Stimulated activated CD4-positive, alpha-beta T cell treated with anti-CD3 and anti-CD28 coated beads, Interleukin-12 subunit alpha, Interleukin-12 subunit beta, amount 100 ng/mL, for 48 hours (primary cell): ENCODE measurements around the gene MSL1.

Source experiments
- DNase-seq, 3 donors: peaks; one replicate each; pipeline ENCODE4 v3.0.0-alpha.2; 2020; ENCODE audit warnings: low read depth in 2 of 3, low spot score in 1 of 3

MSL1 gene

DNA sequence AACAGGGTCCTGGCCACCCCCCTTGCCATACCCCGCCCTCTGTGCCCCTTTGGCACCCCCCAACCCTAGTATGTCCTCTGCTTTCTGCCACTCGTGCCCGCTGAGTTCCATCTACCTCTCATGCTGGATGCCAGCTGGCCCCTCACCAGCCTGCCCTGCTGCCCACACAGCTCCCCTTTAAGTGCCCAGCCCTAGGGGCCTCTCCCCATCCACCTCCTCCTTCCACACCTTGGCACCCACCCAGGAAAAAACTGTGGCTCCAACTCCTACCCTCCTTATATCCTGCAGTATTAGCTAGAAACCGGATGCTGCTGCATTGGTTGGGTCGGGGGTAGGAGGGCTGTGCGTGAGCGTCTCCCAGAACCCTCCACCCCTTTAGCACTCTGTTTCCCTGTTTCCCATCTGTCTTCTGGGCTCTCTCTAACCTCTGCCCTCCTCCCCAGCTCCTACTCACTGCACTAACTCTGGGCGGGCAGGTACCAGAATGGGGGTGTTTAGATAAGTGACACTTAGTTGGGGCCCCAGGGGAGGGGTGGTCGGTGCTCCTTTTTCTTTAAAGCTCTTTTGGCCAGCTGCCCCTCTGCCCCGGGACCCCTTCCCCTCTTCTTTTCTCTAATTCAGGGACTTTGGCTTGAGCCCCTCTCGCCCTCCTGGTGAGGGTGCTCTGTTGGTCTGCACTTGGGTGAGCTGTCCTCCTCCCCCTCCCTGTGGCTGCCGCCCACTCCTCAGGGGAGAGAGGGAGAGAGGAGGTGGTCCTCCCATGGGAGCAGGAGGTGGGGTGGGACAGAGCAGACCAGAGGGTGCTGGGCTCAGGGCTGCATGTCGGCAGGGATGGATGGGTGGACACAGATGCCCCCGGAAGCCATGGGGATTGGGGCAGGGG lies 31.3 kb upstream of the MSL1 start:
- no peak for DNase-seq

DNA sequence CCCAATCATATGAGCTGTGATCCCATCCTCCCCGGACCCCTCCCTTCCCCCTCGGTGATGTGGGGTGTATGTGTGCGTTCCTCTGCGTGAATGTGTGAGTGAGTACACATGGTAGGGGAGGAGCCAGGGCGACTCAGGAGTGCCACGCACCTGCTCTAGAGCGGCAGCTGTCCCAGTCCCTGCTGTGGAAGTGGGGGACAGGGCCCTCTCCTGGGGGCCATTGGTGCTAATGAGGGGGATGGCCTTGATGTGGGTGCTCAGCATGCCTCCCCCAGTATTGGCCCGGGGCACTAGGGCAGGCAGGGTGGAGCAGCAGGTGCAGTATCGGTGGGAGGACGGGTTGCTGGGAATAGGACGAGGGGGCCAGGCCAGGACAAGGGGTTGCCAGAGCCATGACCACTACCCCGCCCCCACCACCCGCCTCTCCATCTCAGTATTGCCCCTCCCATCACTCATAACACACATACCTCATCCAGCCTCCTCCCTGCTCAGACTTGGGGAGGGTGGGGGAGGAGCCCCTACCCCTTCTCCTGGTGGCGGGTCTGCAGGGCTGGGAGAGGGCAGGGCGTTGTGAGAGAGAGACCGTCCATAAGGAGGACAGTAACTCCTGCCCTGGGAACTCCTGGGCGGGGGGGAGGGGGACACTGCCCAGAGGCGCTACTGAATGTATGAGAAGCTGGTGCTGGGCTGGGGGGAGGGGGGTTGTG lies 29.9 kb upstream of the MSL1 start:
- DNase-seq = no peak

DNA sequence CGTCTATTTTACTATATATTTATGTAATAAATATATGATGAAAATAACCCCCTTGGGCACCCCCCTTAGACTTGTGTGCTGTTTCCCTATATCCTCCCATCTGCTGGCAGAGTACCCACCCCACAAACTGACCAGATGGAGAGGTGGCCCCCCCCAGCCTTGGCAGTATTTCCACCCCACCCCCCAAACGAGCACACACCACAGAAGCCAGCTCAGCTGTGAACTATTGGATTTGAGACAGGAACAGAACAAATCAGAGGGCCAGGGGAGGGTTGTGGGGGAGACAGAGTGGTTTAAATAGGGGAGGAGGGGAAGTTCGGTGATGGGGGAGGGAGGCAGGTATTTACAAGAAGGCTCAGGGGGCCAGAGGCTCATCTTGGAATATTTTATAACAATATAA lies 29.2 kb upstream of the MSL1 start:
- DNase-seq = no peak

DNA sequence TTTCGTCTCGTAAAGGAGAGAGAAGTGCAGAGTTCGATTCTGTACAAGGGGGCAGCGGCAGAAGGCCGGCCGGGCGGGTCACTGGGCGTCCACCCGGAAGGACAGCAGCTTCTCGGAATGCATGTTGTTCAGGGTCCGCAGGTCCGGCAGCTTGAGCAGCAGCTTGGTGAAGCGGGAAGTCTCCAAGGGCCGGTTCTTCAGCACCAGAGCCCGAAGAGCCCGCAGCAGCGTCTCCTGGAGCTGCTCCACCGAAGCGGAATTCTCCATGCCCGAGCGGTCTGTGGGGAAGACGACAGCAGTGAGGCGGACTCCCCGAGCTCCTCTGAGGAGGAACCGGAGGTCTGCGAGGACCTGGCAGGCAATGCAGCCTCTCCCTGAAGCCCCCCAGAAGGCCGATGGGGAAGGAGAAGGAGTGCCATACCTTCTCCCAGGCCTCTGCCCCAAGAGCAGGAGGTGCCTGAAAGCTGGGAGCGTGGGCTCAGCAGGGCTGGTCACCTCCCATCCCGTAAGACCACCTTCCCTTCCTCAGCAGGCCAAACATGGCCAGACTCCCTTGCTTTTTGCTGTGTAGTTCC lies 28.7 kb upstream of the MSL1 start:
- no peak for DNase-seq

DNA sequence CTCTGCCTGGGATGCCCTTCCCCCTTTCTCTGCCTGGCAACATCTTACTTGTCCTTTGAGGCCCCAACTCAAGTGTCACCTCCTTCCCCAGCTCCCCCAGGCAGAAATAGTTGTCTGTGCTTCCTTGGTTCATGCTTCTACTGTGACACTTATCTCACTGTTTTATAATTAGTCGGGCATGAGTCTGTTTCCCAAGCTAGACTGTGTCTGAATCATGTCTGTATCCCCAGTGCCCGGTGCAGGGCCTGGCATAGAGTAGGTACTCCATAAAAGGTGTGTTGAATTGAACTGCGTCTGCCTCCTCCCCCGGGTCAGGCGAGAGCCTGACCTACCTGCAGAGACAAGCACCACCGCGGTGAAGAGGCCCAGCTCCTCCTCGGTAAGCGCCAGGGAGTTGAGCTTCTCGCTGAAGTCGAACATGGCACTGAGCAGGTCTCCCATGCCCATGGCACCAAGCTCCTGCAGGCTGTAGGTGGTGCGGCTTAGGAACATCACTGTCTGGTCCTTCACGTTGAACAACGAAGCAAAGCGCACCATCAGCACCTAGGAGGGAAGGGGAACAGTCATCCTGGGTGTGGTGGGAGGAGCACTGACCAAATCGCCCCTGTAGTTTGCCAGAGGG lies 28.1 kb upstream of the MSL1 start:
- DNase-seq = no peak

DNA sequence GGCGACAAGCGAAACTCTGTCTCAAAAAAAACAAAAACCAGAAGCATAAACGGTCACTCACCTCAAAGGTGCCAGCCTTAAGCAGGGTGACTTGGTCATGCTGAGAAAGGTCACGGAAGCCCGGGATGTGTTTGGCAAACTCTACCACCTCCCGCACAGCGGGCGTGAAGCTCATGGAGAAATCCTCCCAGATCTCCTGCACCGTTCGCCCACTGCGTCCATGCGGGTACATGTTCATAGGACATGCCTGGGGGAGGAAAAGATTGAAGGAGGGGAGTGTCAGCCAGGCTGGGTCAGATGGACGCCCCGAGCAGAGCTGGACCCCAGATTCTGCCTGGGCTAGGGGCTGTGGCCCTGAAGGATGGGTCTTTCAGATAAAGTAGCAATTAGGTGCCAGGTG lies 26.9 kb upstream of the MSL1 start:
- DNase-seq = no peak

DNA sequence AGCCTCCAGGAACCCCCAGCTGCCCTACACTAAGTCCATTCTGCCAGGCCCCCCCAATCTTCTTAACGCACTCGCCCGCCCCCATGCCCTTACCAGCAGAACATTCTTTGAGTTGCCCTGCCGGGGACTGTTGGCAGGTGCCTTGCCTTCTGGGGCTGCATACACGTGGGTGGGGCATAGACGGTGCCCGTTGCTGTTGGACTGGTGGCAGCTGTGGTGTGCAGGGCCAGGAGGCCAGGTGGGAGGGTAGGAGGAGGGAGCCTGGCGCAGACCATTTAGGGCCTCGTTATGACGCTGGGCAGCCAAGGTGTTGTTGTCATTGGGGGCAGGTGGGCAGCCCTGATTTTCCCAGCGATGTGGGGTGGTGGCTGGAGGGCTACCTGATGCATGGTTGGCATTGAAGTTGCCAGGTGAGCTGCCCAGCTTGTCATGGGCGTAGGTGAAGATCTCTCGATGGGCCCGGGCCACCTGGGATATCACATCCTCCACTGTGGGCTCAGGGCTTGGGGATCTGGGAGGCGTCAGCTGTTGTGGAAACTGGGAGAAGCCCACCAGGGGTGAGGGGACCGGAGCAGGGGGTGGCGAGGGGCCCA lies 26.3 kb upstream of the MSL1 start:
- DNase-seq = no peak

DNA sequence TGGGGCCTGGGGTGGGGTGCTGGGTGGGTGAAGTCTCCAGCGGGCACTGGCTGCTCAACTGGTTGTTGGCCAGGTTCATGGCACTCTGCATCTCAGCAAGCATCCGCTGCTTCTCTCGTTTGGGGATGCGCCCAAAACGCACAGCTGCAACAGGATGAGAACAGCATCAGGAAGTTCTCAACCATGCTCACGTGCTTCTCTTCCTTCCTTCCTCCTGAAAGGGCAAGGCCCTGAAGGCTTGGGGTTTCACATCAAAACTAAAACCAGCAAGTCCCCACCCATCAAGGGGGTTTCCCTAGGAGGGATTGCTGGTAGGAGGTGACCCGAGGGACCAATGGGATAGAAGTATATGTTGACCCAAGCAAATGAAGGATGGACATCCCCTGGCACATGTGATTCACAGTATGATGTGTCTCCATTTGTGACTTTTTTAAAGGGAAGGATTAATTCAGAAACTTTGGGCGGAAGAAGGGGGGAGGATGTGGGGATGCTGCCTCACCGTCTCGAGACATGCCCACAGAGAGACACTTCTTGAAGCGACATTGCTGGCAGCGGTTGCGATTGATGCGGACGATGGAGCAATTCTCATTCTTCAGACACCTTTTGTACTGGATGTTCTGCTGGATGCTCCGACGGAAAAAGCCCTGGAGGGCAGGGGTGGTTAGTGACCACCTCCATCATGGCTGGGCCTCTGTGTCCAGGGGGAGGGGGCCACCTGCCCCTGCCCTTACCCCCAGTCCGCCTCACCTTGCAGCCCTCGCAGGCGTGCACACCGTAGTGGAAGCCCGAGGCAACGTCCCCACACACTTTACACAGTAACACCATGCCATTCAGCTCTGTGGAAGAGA lies 25.6 kb upstream of the MSL1 start:
- peak; percentile 73 to 76 (median 75) for DNase-seq

DNA sequence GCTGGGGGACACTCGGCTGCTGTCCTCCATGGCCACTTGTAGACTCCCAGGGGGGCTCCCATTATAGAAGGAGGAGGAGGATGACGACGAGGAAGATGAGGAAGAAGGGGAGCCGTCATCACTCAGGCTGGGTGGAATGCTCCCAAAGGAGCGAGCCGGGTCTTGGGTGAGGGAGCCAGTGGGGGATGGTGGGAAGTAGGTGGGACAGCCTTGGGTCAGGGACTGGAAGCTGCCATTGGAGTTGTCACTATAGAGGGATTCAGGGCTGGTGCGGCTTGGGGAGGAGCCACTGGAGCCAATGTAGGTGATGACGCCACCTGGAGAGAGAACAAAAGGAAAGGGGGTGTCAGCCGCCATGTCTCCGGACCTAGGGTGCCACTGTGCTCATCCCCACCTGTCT lies 24.7 kb upstream of the MSL1 start:
- DNase-seq = no peak

DNA sequence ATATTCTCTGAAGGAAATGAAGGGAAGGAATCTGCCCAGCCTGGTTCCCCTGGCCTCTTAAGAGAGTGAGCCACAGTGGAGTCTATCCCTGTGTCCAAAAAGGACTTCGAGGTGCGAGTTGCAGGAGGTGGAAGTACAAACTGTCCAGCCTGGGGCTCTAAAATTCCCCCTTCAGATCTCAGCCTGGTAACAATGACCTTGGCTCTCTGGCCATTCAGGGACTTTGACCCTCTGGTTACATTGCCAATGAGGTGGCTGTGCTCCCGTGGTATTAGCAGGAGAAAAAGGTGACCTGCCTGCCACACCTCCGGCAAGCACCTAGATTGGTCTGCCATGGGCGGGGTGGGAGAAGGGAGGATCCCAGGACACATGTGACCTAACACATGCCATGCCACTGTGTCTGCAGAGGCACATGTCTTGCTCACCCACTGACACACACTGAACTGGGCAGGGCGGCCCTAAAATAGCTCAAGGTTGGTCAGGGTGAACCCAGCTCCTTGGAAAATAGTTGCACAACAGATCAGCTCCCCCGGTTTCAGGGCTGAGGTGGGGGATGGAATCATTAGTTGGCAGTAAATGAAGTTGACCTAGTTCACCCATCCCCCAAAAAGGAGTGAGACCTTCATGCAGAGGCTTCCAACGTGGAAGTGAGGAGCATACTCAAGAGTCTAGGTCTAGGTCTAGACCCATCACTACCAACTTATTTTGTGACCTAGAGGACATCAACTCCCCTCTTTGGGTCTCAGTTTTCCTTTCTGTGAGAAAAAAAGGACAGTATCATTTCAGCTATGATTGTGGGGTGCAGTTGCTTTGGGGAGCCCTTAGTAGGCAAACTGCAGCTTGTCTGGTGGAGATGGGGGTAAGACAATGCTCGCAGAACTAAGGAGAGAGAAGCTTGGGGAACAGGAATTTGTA lies 23.6 kb upstream of the MSL1 start:
- no peak for DNase-seq

DNA sequence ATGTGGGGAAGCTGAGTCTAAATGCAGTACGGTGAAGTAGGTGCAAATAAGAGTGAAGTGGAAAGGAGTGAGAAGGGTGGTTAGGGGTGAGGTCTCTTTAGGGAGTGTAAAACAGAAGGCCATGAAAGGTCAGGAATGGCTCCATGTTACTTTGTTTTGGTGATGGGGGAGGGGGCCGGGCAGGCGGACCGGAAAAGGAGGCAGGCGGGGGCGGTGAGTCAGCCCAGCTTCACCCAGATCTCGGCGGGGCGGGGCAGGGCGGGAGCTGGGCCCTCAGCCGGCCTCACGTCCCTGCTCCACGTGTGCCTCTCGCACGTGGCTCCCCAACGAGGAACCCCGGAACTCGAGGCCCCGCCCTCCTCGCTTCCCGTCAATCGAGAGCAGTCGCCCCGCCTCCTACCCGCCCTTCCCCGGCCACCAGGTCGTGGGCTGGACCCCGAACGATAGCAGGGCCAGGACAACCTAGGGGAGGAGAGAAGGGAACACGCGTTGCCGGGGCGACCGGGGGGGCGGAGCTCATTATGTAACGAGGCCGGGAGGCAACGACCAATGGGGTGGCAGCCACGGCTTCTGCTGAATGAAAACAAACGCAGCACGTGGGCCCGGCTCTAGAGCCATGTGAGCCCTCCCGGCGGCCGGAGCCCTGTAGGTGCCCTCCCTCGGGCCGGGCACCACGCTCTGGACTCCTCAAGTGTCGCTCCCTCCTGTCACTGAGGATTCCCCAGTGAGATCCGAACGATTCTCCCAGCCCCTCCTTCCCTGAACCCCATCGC lies 22.7 kb upstream of the MSL1 start:
- DNase-seq = peak; percentile 98 to 99 (median 98)

DNA sequence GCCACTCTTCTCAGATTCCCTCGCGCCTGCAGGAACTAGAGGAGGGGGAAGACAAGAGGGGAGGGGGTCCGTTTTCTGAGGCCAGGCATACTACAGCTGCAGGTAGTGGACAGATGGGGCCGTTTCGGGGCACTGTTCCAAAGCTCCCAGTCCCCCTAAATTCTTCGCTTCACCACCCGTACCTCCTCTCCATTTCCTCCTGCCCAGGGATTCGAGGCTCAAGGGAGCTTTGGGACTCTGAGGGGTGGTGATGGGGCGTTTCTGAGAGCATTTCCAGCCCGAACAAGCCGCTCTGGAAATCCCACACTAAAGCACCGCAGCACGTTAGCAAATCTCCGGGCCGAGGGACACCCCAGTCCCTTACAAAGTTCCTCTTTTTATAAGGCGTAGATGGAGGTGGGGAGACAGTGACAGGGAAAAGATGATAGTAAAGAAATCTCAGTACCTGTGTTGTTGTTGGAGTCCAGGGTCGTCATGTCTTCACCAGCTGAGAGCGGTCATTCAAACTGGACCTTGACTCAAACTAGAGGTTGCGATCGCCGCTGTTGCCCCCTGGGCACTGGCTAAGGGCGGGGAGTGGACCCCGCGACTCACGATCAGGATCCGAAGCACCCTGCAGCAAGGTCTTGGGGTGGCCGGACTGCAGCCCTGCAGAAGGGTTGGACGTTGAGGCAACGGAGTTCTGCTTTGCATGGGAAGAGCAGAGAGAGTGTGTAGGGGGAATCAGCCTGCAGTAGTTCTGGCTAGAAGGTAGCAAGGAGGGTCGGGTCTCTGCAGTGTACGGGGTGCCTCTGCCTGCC lies 22.0 kb upstream of the MSL1 start:
- DNase-seq = no peak

DNA sequence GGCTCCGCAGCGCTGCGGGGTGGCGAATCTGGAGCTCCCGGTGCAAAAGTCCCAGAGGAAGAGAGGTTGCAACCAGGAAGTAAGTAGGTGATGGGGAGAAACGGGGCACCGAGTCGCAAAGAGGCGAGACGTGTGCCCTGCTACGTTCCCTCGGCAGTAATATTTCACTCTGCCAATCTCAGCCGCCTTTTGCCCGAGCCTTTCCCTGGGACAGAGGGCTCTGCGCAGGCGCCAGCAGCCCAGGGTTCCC lies 21.4 kb upstream of the MSL1 start, which contains the start of gene NR1D1:
TSS of gene NR1D1 (minus strand) at position 171 of the 250 bp plus-strand sequence. CDS start 495 bp downstream, outside the sequence.
- DNase-seq = no peak

DNA sequence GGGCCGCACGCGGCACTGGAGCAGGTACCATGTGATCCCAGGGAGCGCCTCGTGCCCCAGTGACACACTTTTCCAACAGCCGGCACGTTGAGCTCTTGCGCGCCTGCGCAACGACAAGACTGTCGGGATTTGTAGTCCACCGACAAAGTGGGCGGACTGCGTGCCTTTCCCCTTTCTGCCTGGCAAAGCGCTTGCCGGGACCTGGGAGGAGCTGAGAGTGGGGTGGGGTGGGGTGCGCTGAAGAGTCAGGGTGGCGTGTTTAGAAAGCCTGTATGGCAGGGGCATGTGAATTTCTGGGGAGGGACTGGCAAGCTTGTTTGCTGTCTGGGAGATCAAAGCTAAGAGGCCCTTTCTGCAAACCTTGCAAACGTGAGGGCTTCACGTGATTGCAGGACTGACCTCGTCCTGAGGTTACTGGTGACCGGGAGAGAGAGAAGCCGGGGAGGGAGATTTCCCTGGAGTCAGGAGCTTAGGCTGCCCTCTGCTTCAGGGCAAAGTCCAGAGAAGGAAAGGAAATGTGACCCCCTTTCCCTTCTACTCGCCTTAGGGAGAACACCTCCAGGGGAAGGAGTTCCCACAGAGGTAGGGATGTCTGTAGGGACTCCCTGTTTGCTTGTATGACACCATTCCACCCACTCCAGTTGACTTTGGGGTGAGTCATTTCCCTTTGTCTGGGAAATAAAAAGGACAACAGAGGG lies 21.0 kb upstream of the MSL1 start:
- DNase-seq = peak; percentile 83 to 90 (median 89)

DNA sequence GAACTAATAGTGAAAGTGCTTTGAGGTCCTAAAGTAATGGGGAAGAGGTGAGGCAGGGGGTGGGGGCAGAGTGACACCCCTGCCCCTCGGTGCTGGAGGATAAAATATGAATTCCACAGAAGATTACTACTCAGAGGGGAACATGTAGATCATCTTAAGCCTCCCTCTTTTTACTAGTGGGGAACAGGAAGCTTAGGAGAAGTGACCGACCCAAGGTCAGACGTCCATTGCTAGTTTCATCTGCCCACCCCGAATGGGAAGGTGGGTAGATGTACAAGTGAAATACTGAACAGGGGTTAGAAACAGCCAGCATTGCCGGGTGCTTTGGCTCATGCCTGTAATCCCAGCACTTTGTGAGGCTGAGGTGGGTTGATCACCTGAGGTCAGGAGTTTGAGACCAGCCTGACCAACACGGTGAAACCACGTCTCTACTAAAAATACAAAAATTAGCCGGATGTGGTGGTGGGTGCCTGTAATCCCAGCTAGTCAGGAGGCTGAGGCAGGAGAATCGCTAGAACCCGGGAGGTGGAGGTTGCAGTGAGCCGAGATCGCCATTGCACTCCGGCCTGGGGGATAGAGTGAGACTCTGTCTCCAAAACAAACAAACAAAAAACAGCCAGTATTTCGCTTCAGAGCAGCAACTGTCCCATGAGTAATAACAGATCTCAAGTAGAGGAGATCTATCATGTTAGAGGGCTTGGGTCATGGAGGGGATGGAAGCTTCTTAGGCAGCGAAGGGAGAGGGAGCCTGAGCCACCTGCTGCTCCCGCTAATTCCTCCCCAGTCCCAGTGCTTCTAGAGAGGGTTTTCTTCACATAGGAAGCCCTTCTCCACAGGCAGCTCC lies 20.2 kb upstream of the MSL1 start:
- no peak for DNase-seq

DNA sequence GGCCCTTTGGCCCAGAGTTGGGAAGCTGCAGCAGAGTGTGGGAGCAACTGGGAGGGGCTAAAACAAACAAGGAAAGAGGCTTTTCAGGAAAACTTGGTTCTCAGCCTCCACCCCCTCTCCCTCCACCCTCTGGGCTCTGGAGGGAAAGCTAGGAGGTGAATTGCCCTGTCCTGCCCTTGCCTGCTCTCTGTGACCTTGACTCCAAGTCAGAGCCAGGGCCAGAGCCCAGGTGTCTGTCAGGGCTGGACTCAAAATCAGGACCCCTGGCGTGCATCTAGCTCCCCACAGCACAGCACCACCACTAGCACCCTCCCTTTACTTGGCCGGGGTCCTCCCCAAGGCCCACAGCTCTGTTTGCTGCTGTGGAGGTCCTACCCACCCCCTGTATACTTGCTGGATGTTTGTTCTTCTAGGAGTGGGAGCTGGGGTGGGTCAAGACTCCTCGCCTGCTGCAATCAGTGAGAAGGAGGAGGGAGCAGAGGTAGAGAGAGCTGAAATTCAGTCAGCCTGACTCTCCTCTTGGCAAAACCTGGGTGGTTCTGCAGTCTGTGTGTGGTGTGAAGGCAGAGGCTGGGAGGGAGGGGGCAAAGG lies 18.6 kb upstream of the MSL1 start:
- DNase-seq = no peak
